Measurements from ENCODE around the gene MAT2B. TPM values are rescaled to one million over a fixed set of nuclear protein-coding genes. Genes with fewer than 3 reads are reported as not detected.

Gene MAT2B
- total and polyA plus RNA-seq, 2 donors (not counting 1 experiment from before 2014, with no cell fraction given), result 33.9 to 123 TPM

DNA sequence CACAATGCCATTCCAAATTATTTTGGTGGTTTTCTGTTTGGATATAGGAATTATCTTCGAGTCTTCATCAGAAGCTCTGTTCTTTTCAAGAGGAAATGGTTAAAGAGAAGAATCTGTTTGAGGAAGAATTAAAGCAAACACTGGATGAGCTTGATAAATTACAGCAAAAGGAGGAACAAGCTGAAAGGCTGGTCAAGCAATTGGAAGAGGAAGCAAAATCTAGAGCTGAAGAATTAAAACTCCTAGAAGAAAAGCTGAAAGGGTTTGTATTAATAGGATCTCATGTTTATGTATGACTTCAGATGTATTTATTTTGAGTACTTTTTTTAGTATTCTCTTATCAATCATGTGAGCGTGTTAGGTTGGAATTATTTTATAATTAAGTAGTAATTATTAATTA, 30.0 kb upstream of the MAT2B start:
- no peaks in the 10 kb centered on the region for H4K20me1 ChIP-seq (ENCODE audit: control insufficient read depth, insufficient read depth, low read length, poor library complexity, severe bottlenecking)
- TF ChIP-seq EZH2 (IDR thresholded peaks at IDR 0.05; ENCODE audit: borderline replicate concordance, insufficient read depth, low read depth, low read length, poor library complexity, severe bottlenecking), result no peak
- TF ChIP-seq, protein P1, sequence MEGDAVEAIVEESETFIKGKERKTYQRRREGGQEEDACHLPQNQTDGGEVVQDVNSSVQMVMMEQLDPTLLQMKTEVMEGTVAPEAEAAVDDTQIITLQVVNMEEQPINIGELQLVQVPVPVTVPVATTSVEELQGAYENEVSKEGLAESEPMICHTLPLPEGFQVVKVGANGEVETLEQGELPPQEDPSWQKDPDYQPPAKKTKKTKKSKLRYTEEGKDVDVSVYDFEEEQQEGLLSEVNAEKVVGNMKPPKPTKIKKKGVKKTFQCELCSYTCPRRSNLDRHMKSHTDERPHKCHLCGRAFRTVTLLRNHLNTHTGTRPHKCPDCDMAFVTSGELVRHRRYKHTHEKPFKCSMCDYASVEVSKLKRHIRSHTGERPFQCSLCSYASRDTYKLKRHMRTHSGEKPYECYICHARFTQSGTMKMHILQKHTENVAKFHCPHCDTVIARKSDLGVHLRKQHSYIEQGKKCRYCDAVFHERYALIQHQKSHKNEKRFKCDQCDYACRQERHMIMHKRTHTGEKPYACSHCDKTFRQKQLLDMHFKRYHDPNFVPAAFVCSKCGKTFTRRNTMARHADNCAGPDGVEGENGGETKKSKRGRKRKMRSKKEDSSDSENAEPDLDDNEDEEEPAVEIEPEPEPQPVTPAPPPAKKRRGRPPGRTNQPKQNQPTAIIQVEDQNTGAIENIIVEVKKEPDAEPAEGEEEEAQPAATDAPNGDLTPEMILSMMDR (IDR thresholded peaks at IDR 0.05), result no peak
- H3K4me2 ChIP-seq (replicated peaks; ENCODE audit: low read depth, low read length, poor library complexity, severe bottlenecking), result no peak overlapping the region
- no peak overlapping the region for H3K27ac ChIP-seq (ENCODE audit: low read length in 2 of 2)
- H3K27me3 ChIP-seq (replicated peaks in 1 of 4; ENCODE audit: control extremely low read depth in 1 of 4, control insufficient read depth in 3 of 4, insufficient read depth in 4 of 4, low read length in 3 of 4), result no peaks in the 10 kb centered on the region
- no peak overlapping the region for H2AFZ ChIP-seq (ENCODE audit: insufficient read depth, low read depth, low read length, poor library complexity, severe bottlenecking)
- WGBS (ENCODE audit: insufficient coverage), result 63% methylated on average over 1 of the region's 2 CpGs
- H3K4me3 ChIP-seq (ENCODE audit: control extremely low read depth in 1 of 5, extremely low read depth in 1 of 5, insufficient read depth in 1 of 5, low read depth in 2 of 5, low read length in 4 of 5), result no peak overlapping the region
- intact Hi-C loops (cut with micrococcal nuclease), result loop anchor here (10.0 kb wide), 1 partner anchor 1029 kb away; no protein-coding TSS in a partner anchor
- H3K79me2 ChIP-seq (ENCODE audit: control insufficient read depth, insufficient read depth, low read length), result no peaks in the 10 kb centered on the region
- no peak for DNase-seq
- no peaks in the 10 kb centered on the region for H3K9me3 ChIP-seq (ENCODE audit: control extremely low read depth in 1 of 3, control insufficient read depth in 2 of 3, insufficient read depth in 1 of 3, low read length in 2 of 3)
- peaks cover 3% of the 10 kb centered on the region for H3K9me3 Mint-ChIP-seq (ENCODE audit: insufficient read depth)
- CTCF ChIA-PET, result interaction anchor here (1.2 to 5.9 kb wide), 6 partner anchors 13 to 33 kb away, joined by 4 to 50 read pairs (median 7); partner anchors contain the start of genes HMMR and NUDCD2
- no peaks in the 10 kb centered on the region for H3K27me3 Mint-ChIP-seq
- POLR2A ChIA-PET, result no interaction called here
- no peak for ATAC-seq (ENCODE audit: low read depth)
- H3K27ac Mint-ChIP-seq, result no peak overlapping the region
- H3K36me3 ChIP-seq (replicated peaks in 1 of 2; ENCODE audit: control extremely low read depth in 1 of 2, control insufficient read depth in 1 of 2, extremely low read depth in 1 of 2, insufficient read depth in 2 of 2, low read length in 1 of 2), result no peaks in the 10 kb centered on the region
- no peak overlapping the region for H3K9ac ChIP-seq (ENCODE audit: low read length)
- H3K4me1 ChIP-seq (ENCODE audit: control insufficient read depth in 2 of 2, insufficient read depth in 2 of 2, low read length in 2 of 2), result no peaks in the 10 kb centered on the region
- H3K4me3 Mint-ChIP-seq, result no peak overlapping the region
- no peaks in the 10 kb centered on the region for H3K4me1 Mint-ChIP-seq

DNA sequence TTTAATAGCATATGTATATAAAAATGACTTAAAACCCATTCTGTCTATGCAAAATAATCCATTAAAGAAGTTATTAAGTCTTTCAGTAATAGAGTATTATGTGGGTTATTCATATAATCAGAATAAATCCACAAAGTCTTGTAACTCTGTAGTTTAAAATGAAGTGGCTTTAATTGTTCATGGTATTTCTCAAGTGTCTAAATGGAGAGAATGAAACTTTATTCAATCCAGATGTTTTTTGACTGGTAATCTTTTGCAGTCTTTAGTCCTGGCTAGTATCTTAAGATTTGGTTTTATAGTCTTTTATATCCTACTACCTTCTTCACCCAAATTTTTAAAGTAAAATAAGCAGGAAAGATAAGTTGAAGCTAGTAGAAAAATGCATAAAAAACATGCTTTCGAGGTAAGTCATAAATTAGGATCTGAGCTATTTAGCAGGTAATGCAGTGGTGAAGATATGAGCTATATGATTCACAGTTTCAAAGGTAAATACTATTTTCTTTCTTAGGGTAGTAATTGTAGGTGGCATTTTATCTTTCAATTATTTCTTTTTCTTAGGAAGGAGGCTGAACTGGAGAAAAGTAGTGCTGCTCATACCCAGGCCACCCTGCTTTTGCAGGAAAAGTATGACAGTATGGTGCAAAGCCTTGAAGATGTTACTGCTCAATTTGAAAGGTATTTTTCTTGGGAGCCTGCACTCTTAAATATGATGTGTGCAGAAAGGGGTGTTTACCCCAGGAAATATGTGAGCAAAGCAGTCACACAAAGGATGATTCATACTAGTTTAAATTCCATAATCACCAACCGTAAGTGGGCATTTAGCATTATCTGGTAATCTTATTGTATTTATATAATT, 27.1 kb upstream of the MAT2B start:
- H3K27ac ChIP-seq (ENCODE audit: low read length in 2 of 2), result no peak overlapping the region
- intact Hi-C loops (cut with micrococcal nuclease), result loop anchor here (10.0 kb wide), 1 partner anchor 1026 kb away; no protein-coding TSS in a partner anchor
- no peaks in the 10 kb centered on the region for H3K9me3 ChIP-seq (ENCODE audit: control extremely low read depth in 1 of 3, control insufficient read depth in 2 of 3, insufficient read depth in 1 of 3, low read length in 2 of 3)
- ATAC-seq (ENCODE audit: low read depth), result no peak
- H3K27me3 Mint-ChIP-seq, result no peaks in the 10 kb centered on the region
- no peak overlapping the region for H2AFZ ChIP-seq (ENCODE audit: insufficient read depth, low read depth, low read length, poor library complexity, severe bottlenecking)
- no peaks in the 10 kb centered on the region for H3K4me1 Mint-ChIP-seq
- H3K4me1 ChIP-seq (ENCODE audit: control insufficient read depth in 2 of 2, insufficient read depth in 2 of 2, low read length in 2 of 2), result no peaks in the 10 kb centered on the region
- no CpG with 5 or more reads among the region's 2 CpGs for WGBS (ENCODE audit: insufficient coverage)
- ChIA-PET POLR2A (no interaction called here), CTCF (no interaction called here)
- H3K9me3 Mint-ChIP-seq (ENCODE audit: insufficient read depth), result peaks cover 3% of the 10 kb centered on the region
- DNase-seq, result no peak
- no peaks in the 10 kb centered on the region for H3K79me2 ChIP-seq (ENCODE audit: control insufficient read depth, insufficient read depth, low read length)
- H3K4me2 ChIP-seq (replicated peaks; ENCODE audit: low read depth, low read length, poor library complexity, severe bottlenecking), result no peak overlapping the region
- no peaks in the 10 kb centered on the region for H3K36me3 ChIP-seq (replicated peaks in 1 of 2; ENCODE audit: control extremely low read depth in 1 of 2, control insufficient read depth in 1 of 2, extremely low read depth in 1 of 2, insufficient read depth in 2 of 2, low read length in 1 of 2)
- no peaks in the 10 kb centered on the region for H3K27me3 ChIP-seq (replicated peaks in 1 of 4; ENCODE audit: control extremely low read depth in 1 of 4, control insufficient read depth in 3 of 4, insufficient read depth in 4 of 4, low read length in 3 of 4)
- no peak for TF ChIP-seq EZH2 (IDR thresholded peaks at IDR 0.05; ENCODE audit: borderline replicate concordance, insufficient read depth, low read depth, low read length, poor library complexity, severe bottlenecking)
- TF ChIP-seq, protein P1 (IDR thresholded peaks at IDR 0.05), result no peak
- H4K20me1 ChIP-seq (ENCODE audit: control insufficient read depth, insufficient read depth, low read length, poor library complexity, severe bottlenecking), result no peaks in the 10 kb centered on the region
- no peak overlapping the region for H3K9ac ChIP-seq (ENCODE audit: low read length)
- H3K4me3 ChIP-seq (ENCODE audit: control extremely low read depth in 1 of 5, extremely low read depth in 1 of 5, insufficient read depth in 1 of 5, low read depth in 2 of 5, low read length in 4 of 5), result no peak overlapping the region
- H3K27ac Mint-ChIP-seq, result no peak overlapping the region
- no peak overlapping the region for H3K4me3 Mint-ChIP-seq

All from B cell (primary cell).